SK-N-SH (cell line): ENCODE data around the gene CCDC13. TPM values are rescaled to one million over a fixed set of nuclear protein-coding genes. Genes with fewer than 3 reads are reported as not detected.

Source experiments
- CTCF ChIA-PET: fragments of 300-600, 350-600 bp; formaldehyde crosslinking; extraction: SDS; loops from one replicate; lab custom pipeline; 2021; lab: Yijun Ruan, JAX
- POLR2A ChIA-PET: fragments of 350-600 bp; sonication (Branson Sonifier 250); formaldehyde crosslinking; extraction: SDS; loops from one replicate; lab custom pipeline; 2020; ENCODE audit warnings: antibody characterized with exemption, inconsistent platforms; lab: Yijun Ruan, JAX
- DNase-seq: peaks from one replicate; pipeline ENCODE4 v3.0.0; 2012
- H2AFZ ChIP-seq: fragments of 200-600 bp; sonication (generic); 2 replicates; pipeline ENCODE4 v1.8.1; 2016; ENCODE audit warnings: antibody characterized with exemption, mild to moderate bottlenecking, low read depth
- H3F3A ChIP-seq: fragments of 200-600 bp; sonication (generic); replicated peaks from 2 replicates; pipeline ENCODE3; 2016; ENCODE audit warnings: antibody characterized with exemption, mild to moderate bottlenecking; ENCODE audit not compliant: insufficient read depth
- H3K27ac ChIP-seq, 2 experiments: fragments of 200-500 bp in 1 of 2; fragments of 200-600 bp in 1 of 2; sonication (Bioruptor generic) in 1 of 2; sonication (generic), shearing (Covaris generic) in 1 of 2; 2 replicates each; pipeline versions ENCODE4 v1.5.1 to v1.6.1; 2014 to 2016; ENCODE audit warnings: low read depth in 2 of 2, inconsistent platforms in 1 of 2, low read length in 1 of 2, mild to moderate bottlenecking in 1 of 2, mixed read lengths in 1 of 2
- H3K27me3 ChIP-seq: fragments of 200-600 bp; sonication (generic), shearing (Covaris generic); 2 replicates; pipeline ENCODE4 v1.6.1; 2016; ENCODE audit warnings: mixed run types; ENCODE audit not compliant: insufficient read depth
- H3K36me3 ChIP-seq, 2 experiments: fragments of 200-500 bp in 1 of 2; fragments of 200-600 bp in 1 of 2; sonication (Bioruptor generic) in 1 of 2; sonication (generic) in 1 of 2; replicated peaks in 1 of 2; 2 replicates each; pipeline versions ENCODE3 to v1.5.1; 2014 to 2016; ENCODE audit warnings: low read length in 1 of 2, mild to moderate bottlenecking in 1 of 2; ENCODE audit not compliant: insufficient read depth in 2 of 2, control insufficient read depth in 1 of 2
- H3K4me1 ChIP-seq, 2 experiments: fragments of 200-500 bp in 1 of 2; fragments of 200-600 bp in 1 of 2; sonication (Bioruptor generic) in 1 of 2; sonication (generic), shearing (Covaris generic) in 1 of 2; 2 replicates each; pipeline versions ENCODE4 v1.5.1 to v1.6.1; 2014 to 2016; ENCODE audit warnings: low read depth in 1 of 2, low read length in 1 of 2, mixed run types in 1 of 2; ENCODE audit not compliant: insufficient read depth in 2 of 2, control insufficient read depth in 1 of 2
- H3K4me2 ChIP-seq: fragments of 200-600 bp; sonication (generic), shearing (Covaris generic); 2 replicates; pipeline ENCODE4 v1.6.1; 2017; ENCODE audit warnings: mixed run types
- H3K4me3 ChIP-seq, 2 experiments: fragments of 200-500 bp in 1 of 2; fragments of 200-600 bp in 1 of 2; sonication (Bioruptor generic) in 1 of 2; sonication (generic), shearing (Covaris generic) in 1 of 2; 2 replicates each; pipeline versions ENCODE4 v1.5.1 to v1.8.1; 2014 to 2016; ENCODE audit warnings: low read depth in 2 of 2, inconsistent platforms in 1 of 2, low read length in 1 of 2, mild to moderate bottlenecking in 1 of 2, mixed read lengths in 1 of 2, moderate library complexity in 1 of 2
- H3K79me2 ChIP-seq: fragments of 200-600 bp; sonication (generic); 2 replicates; pipeline ENCODE4 v1.8.1; 2017; ENCODE audit warnings: mild to moderate bottlenecking; ENCODE audit not compliant: insufficient read depth
- H3K9ac ChIP-seq: fragments of 200-600 bp; sonication (generic); 2 replicates; pipeline ENCODE4 v1.6.1; 2017; ENCODE audit warnings: mixed run types
- H3K9me2 ChIP-seq: fragments of 200-600 bp; sonication (generic); 2 replicates; pipeline ENCODE4 v1.6.1; 2017; ENCODE audit warnings: mixed run types
- H3K9me3 ChIP-seq: fragments of 200-600 bp; sonication (generic); 2 replicates; pipeline ENCODE4 v1.6.1; 2017; ENCODE audit warnings: mixed run types, mild to moderate bottlenecking, moderate library complexity
- H4K20me1 ChIP-seq: fragments of 200-600 bp; sonication (generic); 2 replicates; pipeline ENCODE4 v1.6.1; 2017; ENCODE audit warnings: mild to moderate bottlenecking, mixed run types; ENCODE audit not compliant: insufficient read depth
- CHD2 ChIP-seq: fragments of 150-350 bp; IDR thresholded peaks from 2 replicates; pipeline ENCODE4 v1.6.1; 2018; ENCODE audit warnings: low read length; ENCODE audit not compliant: partially characterized antibody
- ELF1 ChIP-seq: IDR thresholded peaks from 2 replicates; pipeline ENCODE4 v1.4.0; 2012
- EP300 ChIP-seq, 2 experiments: IDR thresholded peaks; 2 replicates each; pipeline versions ENCODE4 v1.4.0 to v1.6.1; 2012; ENCODE audit warnings: borderline replicate concordance in 1 of 2, low read depth in 1 of 2, low read length in 1 of 2
- FOSL2 ChIP-seq: IDR thresholded peaks from 2 replicates; pipeline ENCODE4 v1.4.0; 2012; ENCODE audit warnings: low read depth, mild to moderate bottlenecking, moderate library complexity, borderline replicate concordance
- FOXJ3 ChIP-seq: sonication (generic); formaldehyde crosslinking; IDR thresholded peaks from 2 replicates; pipeline ENCODE4 v1.5.1; 2020; ENCODE audit warnings: mild to moderate bottlenecking, missing genetic modification reagents
- FOXM1 ChIP-seq: IDR thresholded peaks from 2 replicates; pipeline ENCODE4 v1.4.0; 2012; ENCODE audit warnings: low read depth, mild to moderate bottlenecking
- GABPA ChIP-seq: IDR thresholded peaks from 2 replicates; pipeline ENCODE4 v1.4.0; 2012; ENCODE audit warnings: low read depth, mild to moderate bottlenecking
- IRF3 ChIP-seq: fragments of 150-350 bp; IDR thresholded peaks from 2 replicates; pipeline ENCODE4 v1.6.1; 2016; ENCODE audit warnings: mild to moderate bottlenecking, low read depth, low read length
- MXI1 ChIP-seq: IDR thresholded peaks from 2 replicates; pipeline ENCODE4 v1.6.1; 2012; ENCODE audit warnings: mild to moderate bottlenecking, low read depth, low read length, improper control_type of control experiment
- NRF1 ChIP-seq: IDR thresholded peaks from 2 replicates; pipeline ENCODE4 v1.6.1; 2012; ENCODE audit warnings: low read depth, mild to moderate bottlenecking, low read length
- POLR2AphosphoS5 ChIP-seq: IDR thresholded peaks from 2 replicates; pipeline ENCODE4 v1.6.1; 2012; ENCODE audit warnings: low read depth, low read length
- REST ChIP-seq: IDR thresholded peaks from 2 replicates; pipeline ENCODE4 v1.6.1; 2012; ENCODE audit warnings: mild to moderate bottlenecking, low read depth, low read length, moderate library complexity
- RFX5 ChIP-seq: IDR thresholded peaks from 2 replicates; pipeline ENCODE4 v1.6.1; 2012; ENCODE audit warnings: mild to moderate bottlenecking, improper control_type of control experiment, low read length
- RXRA ChIP-seq: IDR thresholded peaks from 2 replicates; pipeline ENCODE4 v1.4.0; 2012; ENCODE audit warnings: low read depth, mild to moderate bottlenecking, borderline replicate concordance
- SIN3A ChIP-seq: IDR thresholded peaks from 2 replicates; pipeline ENCODE4 v1.6.1; 2012; ENCODE audit warnings: low read depth, mild to moderate bottlenecking, low read length, moderate library complexity, borderline replicate concordance
- SMC3 ChIP-seq: IDR thresholded peaks from 2 replicates; pipeline ENCODE4 v1.6.1; 2012; ENCODE audit warnings: low read depth, low read length, improper control_type of control experiment
- TAF1 ChIP-seq: IDR thresholded peaks from 2 replicates; pipeline ENCODE4 v1.6.1; 2012; ENCODE audit warnings: low read depth, mild to moderate bottlenecking, low read length, moderate library complexity, borderline replicate concordance
- TEAD4 ChIP-seq: IDR thresholded peaks from 2 replicates; pipeline ENCODE4 v1.4.0; 2012; ENCODE audit warnings: mild to moderate bottlenecking, borderline replicate concordance; ENCODE audit not compliant: insufficient read depth
- WGBS: methylation state at CpG from one replicate; pipeline ENCODE4 v1.1.6; 2017; ENCODE audit warnings: low lambda C conversion rate; 5-methylcytosine and 5-hydroxymethylcytosine counted together
- polyA plus RNA-seq, 3 experiments: library from polyadenylated mRNA; depleted of rRNA; stranded (reverse); fragments of >200 nt; gene quantifications; 2 replicates each; pipeline ENCODE4 v1.2.3, GENCODE V29; 2012
- TF ChIP-seq, protein P1 (sequence below): fragments of 200-600 bp; sonication (generic); IDR thresholded peaks from 2 replicates; pipeline ENCODE4 v1.6.1; 2017; ENCODE audit warnings: antibody characterized with exemption, mild to moderate bottlenecking, moderate library complexity
- TF ChIP-seq, protein P2 (sequence below): fragments of 150-350 bp; IDR thresholded peaks from 2 replicates; pipeline ENCODE4 v1.6.1; 2017; ENCODE audit warnings: antibody characterized with exemption, low read length, low read depth, borderline replicate concordance

The CCDC13 gene
- polyA plus RNA-seq, 1 of the 3 experiments (the other 2 are of a cell fraction): 0.66 TPM

DNA sequence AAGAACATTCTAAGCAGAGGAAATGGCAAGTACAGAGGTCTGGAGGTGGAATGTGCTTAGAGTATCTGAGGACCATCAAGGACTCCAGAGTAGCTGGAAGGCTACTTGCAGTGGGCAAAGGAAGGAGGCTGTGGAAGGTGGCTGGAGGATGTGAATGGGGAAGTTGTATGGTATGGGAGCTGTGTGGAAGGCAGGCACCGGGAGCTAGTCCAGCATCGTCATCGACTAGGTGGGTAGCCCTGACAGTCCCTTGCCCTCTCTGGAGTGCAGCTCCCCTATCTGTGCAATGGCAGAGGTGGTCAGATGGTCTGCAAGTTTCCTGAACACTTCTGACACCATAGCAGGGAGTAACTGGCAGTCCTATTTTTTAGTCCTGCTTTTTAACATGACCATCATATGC, 19.3 kb downstream of the CCDC13 start:
- ChIA-PET CTCF (interaction anchor here (10.3 kb wide), 1 partner anchor 10 kb away, joined by 92 read pairs; no protein-coding TSS in a partner anchor), POLR2A (no interaction called here)
- Histone ChIP-seq H4K20me1 (no peaks in the 10 kb centered on the region), H3K36me3 (no peaks in the 10 kb centered on the region), H3K4me3 (no peak overlapping the region), H3K27ac (no peak overlapping the region), H3K9me2 (no peaks in the 10 kb centered on the region), H3K4me1 (no peaks in the 10 kb centered on the region), H3F3A (no peaks in the 10 kb centered on the region)
- 67% methylated on average over 3 of the region's 3 CpGs for WGBS
- no peak for DNase-seq
- TF ChIP-seq FOXJ3 (CRISPR knock-in tag) (no peak), FOSL2 (no peak), RFX5 (no peak), NRF1 (no peak), GABPA (no peak), TAF1 (no peak), POLR2AphosphoS5 (no peak), EP300 (IDR thresholded peaks at IDR 0.05; ENCODE audit: borderline replicate concordance in 1 of 2, low read depth in 1 of 2, low read length in 1 of 2) (no peak), SIN3A (no peak), IRF3 (no peak), MXI1 (no peak), ELF1 (no peak), CHD2 (no peak), TEAD4 (no peak), RXRA (no peak), FOXM1 (no peak), REST (no peak), SMC3 (no peak)
- TF ChIP-seq, protein P1, sequence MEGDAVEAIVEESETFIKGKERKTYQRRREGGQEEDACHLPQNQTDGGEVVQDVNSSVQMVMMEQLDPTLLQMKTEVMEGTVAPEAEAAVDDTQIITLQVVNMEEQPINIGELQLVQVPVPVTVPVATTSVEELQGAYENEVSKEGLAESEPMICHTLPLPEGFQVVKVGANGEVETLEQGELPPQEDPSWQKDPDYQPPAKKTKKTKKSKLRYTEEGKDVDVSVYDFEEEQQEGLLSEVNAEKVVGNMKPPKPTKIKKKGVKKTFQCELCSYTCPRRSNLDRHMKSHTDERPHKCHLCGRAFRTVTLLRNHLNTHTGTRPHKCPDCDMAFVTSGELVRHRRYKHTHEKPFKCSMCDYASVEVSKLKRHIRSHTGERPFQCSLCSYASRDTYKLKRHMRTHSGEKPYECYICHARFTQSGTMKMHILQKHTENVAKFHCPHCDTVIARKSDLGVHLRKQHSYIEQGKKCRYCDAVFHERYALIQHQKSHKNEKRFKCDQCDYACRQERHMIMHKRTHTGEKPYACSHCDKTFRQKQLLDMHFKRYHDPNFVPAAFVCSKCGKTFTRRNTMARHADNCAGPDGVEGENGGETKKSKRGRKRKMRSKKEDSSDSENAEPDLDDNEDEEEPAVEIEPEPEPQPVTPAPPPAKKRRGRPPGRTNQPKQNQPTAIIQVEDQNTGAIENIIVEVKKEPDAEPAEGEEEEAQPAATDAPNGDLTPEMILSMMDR: no peak
- TF ChIP-seq, protein P2, sequence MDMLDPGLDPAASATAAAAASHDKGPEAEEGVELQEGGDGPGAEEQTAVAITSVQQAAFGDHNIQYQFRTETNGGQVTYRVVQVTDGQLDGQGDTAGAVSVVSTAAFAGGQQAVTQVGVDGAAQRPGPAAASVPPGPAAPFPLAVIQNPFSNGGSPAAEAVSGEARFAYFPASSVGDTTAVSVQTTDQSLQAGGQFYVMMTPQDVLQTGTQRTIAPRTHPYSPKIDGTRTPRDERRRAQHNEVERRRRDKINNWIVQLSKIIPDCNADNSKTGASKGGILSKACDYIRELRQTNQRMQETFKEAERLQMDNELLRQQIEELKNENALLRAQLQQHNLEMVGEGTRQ: no peak
- TF ChIP-seq, all 33 proteins: peak for 0
- no peaks in the 10 kb centered on the region for H3K27me3 ChIP-seq
- H3K9me3 ChIP-seq: no peaks in the 10 kb centered on the region
- H3K4me2 ChIP-seq: no peak overlapping the region
- no peak overlapping the region for H2AFZ ChIP-seq
- H3K9ac ChIP-seq: no peak overlapping the region
- no peaks in the 10 kb centered on the region for H3K79me2 ChIP-seq
